GM18526 (cell line): ENCODE measurements around the gene PZP.

ENCODE experiments used
- POLR2A ChIP-seq: IDR thresholded peaks from 3 replicates; pipeline ENCODE4 v1.6.1; 2011; ENCODE audit not compliant: insufficient read length; ENCODE audit errors: extremely low read depth

Gene PZP

GRCh38 chr12:9208229-9208628 is at the start of gene PZP:
Gene PZP, minus strand, starts transcription at chr12:9208395. Its CDS starts 54 bp downstream, at chr12:9208341.
- no peak for TF ChIP-seq POLR2A

GRCh38 chr12:9256758-9257405 is 48.7 kb upstream of the PZP start:
- TF ChIP-seq POLR2A = no peak

- TF ChIP-seq POLR2A = no peak
Observed at GRCh38 chr12:9256341-9256740, 48.1 kb upstream of the PZP start.

GRCh38 chr12:9255837-9256236 is 47.6 kb upstream of the PZP start:
- TF ChIP-seq POLR2A = no peak

GRCh38 chr12:9253464-9253863 is 45.3 kb upstream of the PZP start:
- TF ChIP-seq POLR2A = no peak

DNA sequence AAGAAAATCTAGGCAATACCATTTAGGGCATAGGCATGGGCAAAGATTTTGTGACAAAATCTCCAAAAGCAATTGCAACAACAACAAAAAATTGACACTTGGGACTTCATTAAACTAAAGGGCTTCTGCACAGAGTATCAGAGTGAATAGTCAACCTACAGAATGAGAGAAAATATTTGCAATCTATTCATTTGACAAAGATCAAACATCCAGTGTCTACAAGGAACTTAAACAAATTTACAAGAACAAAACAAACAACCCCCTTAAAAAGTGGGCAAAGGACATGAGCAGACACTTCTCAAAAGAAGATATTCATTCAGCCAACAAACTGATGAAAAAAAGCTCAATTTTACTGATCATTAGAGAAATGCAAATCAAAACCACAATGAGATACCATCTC is 44.1 kb upstream of the PZP start:
- TF ChIP-seq POLR2A = no peak

GRCh38 chr12:9248435-9248834 is 40.2 kb upstream of the PZP start:
- TF ChIP-seq POLR2A = no peak

GRCh38 chr12:9244894-9245293 is 36.7 kb upstream of the PZP start:
- TF ChIP-seq POLR2A = no peak

DNA sequence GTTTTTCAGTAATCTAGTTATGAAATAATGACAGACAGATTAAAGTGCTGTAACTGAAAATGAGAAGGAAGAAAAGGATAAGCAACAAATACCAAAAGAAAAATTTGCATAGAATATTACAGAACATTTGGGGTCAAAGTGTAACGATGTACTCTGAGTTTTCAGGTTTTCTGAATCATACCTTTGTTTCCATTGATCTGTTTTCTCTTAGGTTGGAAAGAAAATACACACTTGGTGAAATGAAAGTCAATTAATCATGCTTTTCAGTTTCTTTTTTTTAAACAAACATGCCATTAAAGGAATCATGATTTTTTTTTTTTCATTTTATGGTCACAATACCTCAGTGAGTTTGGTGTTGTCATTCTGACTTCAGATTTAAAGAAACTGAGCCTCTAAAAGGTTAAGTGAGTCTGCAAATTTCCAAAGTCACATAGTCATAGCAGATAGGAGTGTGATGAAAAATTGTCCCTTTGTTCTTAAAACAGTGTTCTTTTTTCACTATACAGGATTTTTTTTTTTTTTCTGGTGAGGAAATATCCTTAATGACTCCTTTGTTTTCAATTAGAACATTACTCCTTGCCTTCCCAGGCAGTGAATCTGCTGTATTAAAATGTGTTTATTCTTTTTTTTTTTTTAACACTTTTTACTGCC is 35.9 kb upstream of the PZP start:
- TF ChIP-seq POLR2A = no peak

DNA sequence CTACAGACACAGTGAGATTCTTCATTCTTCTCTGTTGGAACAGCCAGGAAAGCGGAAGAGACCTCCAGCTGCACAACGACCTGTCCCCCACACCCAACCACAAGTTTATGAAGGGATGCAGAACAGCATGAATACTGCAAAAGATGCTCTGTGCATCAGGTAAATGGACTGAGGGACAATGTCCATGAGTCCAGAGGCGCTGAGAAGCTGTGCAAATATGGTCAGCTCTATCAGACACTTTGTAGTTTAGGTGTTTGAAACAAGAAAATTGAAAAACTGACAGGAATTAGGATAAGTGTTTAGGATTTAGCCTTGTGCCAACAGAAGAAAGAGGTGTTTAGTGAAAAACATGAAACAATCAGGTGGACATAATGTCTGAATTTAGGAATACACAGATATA is 33.1 kb upstream of the PZP start:
- no peak for TF ChIP-seq POLR2A

GRCh38 chr12:9240776-9241175 is 32.6 kb upstream of the PZP start:
- TF ChIP-seq POLR2A = no peak

DNA sequence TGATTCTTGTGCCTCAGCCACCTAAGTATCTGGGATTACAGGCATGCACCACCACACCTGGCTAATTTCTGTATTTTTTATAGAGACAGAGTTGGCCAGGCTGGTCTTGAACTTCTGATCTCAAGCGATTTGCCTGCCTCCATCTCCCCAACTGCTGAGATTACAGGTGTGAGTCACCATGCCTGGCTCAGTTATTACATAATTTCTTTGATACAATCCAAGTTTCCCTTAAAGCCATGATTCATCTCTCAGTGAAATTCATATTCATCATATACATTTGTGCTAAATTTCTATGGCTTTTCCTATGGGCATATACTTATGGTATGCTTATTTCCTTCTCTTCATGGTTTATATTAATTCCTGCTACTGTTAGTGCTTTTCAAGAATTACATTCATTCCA is 29.1 kb upstream of the PZP start:
- TF ChIP-seq POLR2A = no peak

GRCh38 chr12:9235519-9235918 is 27.3 kb upstream of the PZP start:
- TF ChIP-seq POLR2A = no peak

GRCh38 chr12:9227950-9228349 is 19.8 kb upstream of the PZP start:
- TF ChIP-seq POLR2A = no peak

DNA sequence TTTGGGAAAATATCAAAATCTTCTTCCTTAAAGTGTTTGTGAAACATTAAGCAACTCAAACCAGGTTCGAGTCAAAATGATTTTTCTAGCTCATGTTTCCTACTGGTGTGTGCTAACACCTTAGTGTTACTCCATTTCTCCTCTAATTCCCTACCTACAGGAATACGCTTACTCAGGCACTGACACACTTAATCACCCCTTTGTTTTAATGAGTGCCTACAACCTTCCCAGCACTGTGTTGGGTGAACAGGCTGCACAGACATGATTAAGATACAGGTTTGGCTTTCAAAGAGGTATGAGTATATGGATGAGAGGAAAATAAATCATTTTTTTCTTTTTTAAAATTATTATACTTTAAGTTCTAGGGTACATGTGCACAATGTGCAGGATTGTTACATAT is 15.6 kb upstream of the PZP start:
- TF ChIP-seq POLR2A = no peak

DNA sequence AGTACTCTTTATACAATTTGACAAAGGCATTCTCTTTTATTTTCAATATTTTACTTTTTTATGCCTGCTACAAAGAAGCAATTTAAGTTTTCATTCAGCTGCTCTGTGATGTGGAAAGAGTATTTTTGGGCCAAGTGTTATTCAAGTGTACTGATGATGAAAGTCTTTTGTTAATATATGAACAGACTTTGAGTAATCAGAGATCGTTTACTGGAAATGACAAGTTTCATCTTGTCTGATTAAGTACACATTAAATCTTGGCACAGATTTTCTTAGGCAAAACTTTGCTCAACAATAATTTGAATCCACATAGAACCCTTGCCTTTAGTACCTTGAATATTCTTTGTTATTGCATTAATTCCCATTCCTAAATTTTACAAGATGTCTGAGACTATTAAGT is 13.3 kb upstream of the PZP start:
- no peak for TF ChIP-seq POLR2A

DNA sequence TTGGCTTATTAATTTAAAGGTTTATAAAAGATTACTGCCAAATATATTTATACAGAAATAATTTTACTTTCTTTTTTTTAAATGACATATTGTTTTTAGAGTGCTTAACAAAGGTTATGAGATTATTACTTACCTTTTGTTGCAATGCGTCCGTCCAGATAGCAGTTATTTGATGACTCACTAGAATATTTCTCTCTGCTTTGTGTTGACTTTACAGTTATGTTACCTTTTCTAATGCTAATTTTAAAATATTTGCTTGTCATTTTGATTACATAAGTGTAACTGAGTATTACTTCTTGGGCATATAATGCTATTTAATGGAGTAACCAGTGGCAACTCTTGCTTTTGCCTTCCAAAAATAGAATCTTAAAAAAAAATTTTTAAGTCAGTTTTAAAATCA is 6.3 kb upstream of the PZP start:
- no peak for TF ChIP-seq POLR2A
